Measurements from ENCODE around the gene PAN3.

Gene PAN3

GRCh38 chr13:28333204-28333881, 195.0 kb downstream of the PAN3 start:
- no peaks in the 10 kb centered on the region for H4K20me1 ChIP-seq (ENCODE audit: insufficient read depth, low read length)

GRCh38 chr13:28336193-28336657, 197.9 kb downstream of the PAN3 start:
- Histone ChIP-seq H3K27me3 (ENCODE audit: insufficient read depth, low read length) (no peaks in the 10 kb centered on the region), H3K36me3 (ENCODE audit: insufficient read depth, low read length) (no peaks in the 10 kb centered on the region), H3K9me2 (ENCODE audit: low read depth, low read length) (no peaks in the 10 kb centered on the region), H3K9ac (ENCODE audit: low read length) (no peak overlapping the region), H2AFZ (ENCODE audit: low read length) (no peak overlapping the region), H3K9me3 (ENCODE audit: low read length) (no peaks in the 10 kb centered on the region), H3K4me2 (ENCODE audit: low read length) (no peak overlapping the region), H3F3A (ENCODE audit: insufficient read depth, low read length) (no peaks in the 10 kb centered on the region), H4K20me1 (ENCODE audit: insufficient read depth, low read length) (no peaks in the 10 kb centered on the region), H3K27ac (ENCODE audit: low read depth, low read length, poor library complexity, severe bottlenecking) (no peak overlapping the region), H3K4me1 (ENCODE audit: insufficient read depth, low read length, severe bottlenecking) (no peaks in the 10 kb centered on the region), H3K4me3 (ENCODE audit: low read depth, low read length, poor library complexity, severe bottlenecking) (no peak overlapping the region), H3K79me2 (ENCODE audit: insufficient read depth, low read length) (no peaks in the 10 kb centered on the region)
- TF ChIP-seq, protein P1, sequence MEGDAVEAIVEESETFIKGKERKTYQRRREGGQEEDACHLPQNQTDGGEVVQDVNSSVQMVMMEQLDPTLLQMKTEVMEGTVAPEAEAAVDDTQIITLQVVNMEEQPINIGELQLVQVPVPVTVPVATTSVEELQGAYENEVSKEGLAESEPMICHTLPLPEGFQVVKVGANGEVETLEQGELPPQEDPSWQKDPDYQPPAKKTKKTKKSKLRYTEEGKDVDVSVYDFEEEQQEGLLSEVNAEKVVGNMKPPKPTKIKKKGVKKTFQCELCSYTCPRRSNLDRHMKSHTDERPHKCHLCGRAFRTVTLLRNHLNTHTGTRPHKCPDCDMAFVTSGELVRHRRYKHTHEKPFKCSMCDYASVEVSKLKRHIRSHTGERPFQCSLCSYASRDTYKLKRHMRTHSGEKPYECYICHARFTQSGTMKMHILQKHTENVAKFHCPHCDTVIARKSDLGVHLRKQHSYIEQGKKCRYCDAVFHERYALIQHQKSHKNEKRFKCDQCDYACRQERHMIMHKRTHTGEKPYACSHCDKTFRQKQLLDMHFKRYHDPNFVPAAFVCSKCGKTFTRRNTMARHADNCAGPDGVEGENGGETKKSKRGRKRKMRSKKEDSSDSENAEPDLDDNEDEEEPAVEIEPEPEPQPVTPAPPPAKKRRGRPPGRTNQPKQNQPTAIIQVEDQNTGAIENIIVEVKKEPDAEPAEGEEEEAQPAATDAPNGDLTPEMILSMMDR (IDR thresholded peaks at IDR 0.05; ENCODE audit: low read length) = no peak
- no peak for TF ChIP-seq EZH2 (IDR thresholded peaks at IDR 0.05; ENCODE audit: borderline replicate concordance, low read length)

More at GRCh38 chr13:28333204-28333881, 195.0 kb downstream of the PAN3 start:
- no peaks in the 10 kb centered on the region for H3F3A ChIP-seq (ENCODE audit: insufficient read depth, low read length)
- H2AFZ ChIP-seq (ENCODE audit: low read length) = no peak overlapping the region
- no peaks in the 10 kb centered on the region for H3K9me3 ChIP-seq (ENCODE audit: low read length)
- H3K36me3 ChIP-seq (ENCODE audit: insufficient read depth, low read length) = no peaks in the 10 kb centered on the region
- H3K4me3 ChIP-seq (ENCODE audit: low read depth, low read length, poor library complexity, severe bottlenecking) = no peak overlapping the region
- H3K79me2 ChIP-seq (ENCODE audit: insufficient read depth, low read length) = no peaks in the 10 kb centered on the region
- no peaks in the 10 kb centered on the region for H3K9me2 ChIP-seq (ENCODE audit: low read depth, low read length)
- H3K9ac ChIP-seq (ENCODE audit: low read length) = no peak overlapping the region
- H3K27ac ChIP-seq (ENCODE audit: low read depth, low read length, poor library complexity, severe bottlenecking) = no peak overlapping the region
- no peaks in the 10 kb centered on the region for H3K27me3 ChIP-seq (ENCODE audit: insufficient read depth, low read length)
- H3K4me2 ChIP-seq (ENCODE audit: low read length) = no peak overlapping the region
- TF ChIP-seq EZH2 (IDR thresholded peaks at IDR 0.05; ENCODE audit: borderline replicate concordance, low read length) = no peak
- TF ChIP-seq, protein P1 (IDR thresholded peaks at IDR 0.05; ENCODE audit: low read length) = no peak
- no peaks in the 10 kb centered on the region for H3K4me1 ChIP-seq (ENCODE audit: insufficient read depth, low read length, severe bottlenecking)

DNA sequence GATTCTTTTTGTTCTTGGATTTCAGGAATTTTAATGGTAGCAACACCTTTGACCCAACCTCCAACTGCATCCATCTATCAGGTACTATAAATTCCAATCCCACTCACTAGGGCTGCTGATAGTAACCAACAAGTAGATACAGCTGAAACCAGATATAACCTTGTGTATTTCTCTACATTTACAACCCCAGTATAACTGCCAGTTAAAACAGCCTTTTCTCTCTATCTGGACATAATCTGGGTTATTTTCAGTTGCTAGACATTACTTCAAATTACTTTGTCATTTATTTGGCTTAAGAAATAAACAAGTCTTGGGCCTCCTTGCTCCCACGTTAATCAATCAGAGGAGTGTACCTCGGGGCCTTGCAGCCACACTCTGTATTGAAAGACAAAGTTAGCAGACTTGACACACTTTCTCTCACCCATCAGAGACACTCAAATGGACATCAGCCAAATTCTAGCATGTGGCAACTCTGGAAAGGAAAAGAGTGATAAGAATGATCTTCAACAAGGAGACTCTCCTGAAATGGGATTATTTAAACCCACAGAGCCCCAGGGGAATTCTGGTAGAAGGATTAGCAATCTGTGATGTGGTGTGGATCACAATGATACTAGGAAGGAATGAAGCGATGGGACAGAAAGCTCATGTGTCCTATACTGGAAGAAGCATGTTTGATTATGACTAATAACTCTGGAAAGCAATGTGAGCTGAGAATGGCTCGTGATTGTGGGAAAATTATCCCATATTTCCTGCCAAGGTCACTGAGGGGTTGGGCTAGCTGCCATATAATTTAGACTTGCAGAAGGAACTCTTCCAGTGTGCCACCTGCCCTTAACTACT, 199.0 kb downstream of the PAN3 start:
- no peak overlapping the region for H3K4me2 ChIP-seq (ENCODE audit: low read length)
- no peaks in the 10 kb centered on the region for H3K36me3 ChIP-seq (ENCODE audit: insufficient read depth, low read length)
- H3K27ac ChIP-seq (ENCODE audit: low read depth, low read length, poor library complexity, severe bottlenecking) = no peak overlapping the region

More for the DNA sequence above, 199.0 kb downstream of the PAN3 start:
- H4K20me1 ChIP-seq (ENCODE audit: insufficient read depth, low read length) = no peaks in the 10 kb centered on the region
- H3F3A ChIP-seq (ENCODE audit: insufficient read depth, low read length) = no peaks in the 10 kb centered on the region
- no peak overlapping the region for H3K4me3 ChIP-seq (ENCODE audit: low read depth, low read length, poor library complexity, severe bottlenecking)
- H3K4me1 ChIP-seq (ENCODE audit: insufficient read depth, low read length, severe bottlenecking) = no peaks in the 10 kb centered on the region
- TF ChIP-seq, protein P1 (IDR thresholded peaks at IDR 0.05; ENCODE audit: low read length) = no peak
- TF ChIP-seq EZH2 (IDR thresholded peaks at IDR 0.05; ENCODE audit: borderline replicate concordance, low read length) = no peak
- no peak overlapping the region for H3K9ac ChIP-seq (ENCODE audit: low read length)
- no peak overlapping the region for H2AFZ ChIP-seq (ENCODE audit: low read length)
- H3K27me3 ChIP-seq (ENCODE audit: insufficient read depth, low read length) = no peaks in the 10 kb centered on the region
- H3K9me2 ChIP-seq (ENCODE audit: low read depth, low read length) = no peaks in the 10 kb centered on the region
- H3K79me2 ChIP-seq (ENCODE audit: insufficient read depth, low read length) = no peaks in the 10 kb centered on the region
- no peaks in the 10 kb centered on the region for H3K9me3 ChIP-seq (ENCODE audit: low read length)

Data from OCI-LY1 (cell line).